ENCODE results near the gene PDE4B. TPM values are rescaled to one million over a fixed set of nuclear protein-coding genes. Genes with fewer than 3 reads are reported as not detected.

Gene PDE4B
- total and polyA plus RNA-seq, 9 of the 15 experiments (the other 6 are each of a cell fraction or from before 2014, with no cell fraction given), result 0.09 TPM; not detected in 8

GRCh38 chr1:65896721-65897120, 104.0 kb downstream of the PDE4B start:
- ChIA-PET CTCF (ENCODE audit: low intra/inter-chr PET ratio) (no interaction called here), POLR2A (no interaction called here)
- in situ Hi-C loops (cut with MboI), result no loop called here
- H3K9ac ChIP-seq (ENCODE audit: insufficient read depth in 1 of 2, low read depth in 2 of 2, low read length in 2 of 2), result no peak overlapping the region
- WGBS (ENCODE audit: insufficient coverage, low coverage, missing lambda C conversion rate), result 4% methylated on average over 1 of the region's 1 CpG
- no peaks in the 10 kb centered on the region for H3K79me2 ChIP-seq (ENCODE audit: control insufficient read depth, insufficient read depth, low read length)
- TF ChIP-seq CREM (IDR thresholded peaks at IDR 0.05; ENCODE audit: low read depth), result no peak
- TF ChIP-seq, protein P1, sequence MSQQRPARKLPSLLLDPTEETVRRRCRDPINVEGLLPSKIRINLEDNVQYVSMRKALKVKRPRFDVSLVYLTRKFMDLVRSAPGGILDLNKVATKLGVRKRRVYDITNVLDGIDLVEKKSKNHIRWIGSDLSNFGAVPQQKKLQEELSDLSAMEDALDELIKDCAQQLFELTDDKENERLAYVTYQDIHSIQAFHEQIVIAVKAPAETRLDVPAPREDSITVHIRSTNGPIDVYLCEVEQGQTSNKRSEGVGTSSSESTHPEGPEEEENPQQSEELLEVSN (IDR thresholded peaks at IDR 0.05; ENCODE audit: borderline replicate concordance in 1 of 2, extremely low read depth in 1 of 2, insufficient read depth in 1 of 2, insufficient read length in 1 of 2, low read depth in 1 of 2, low read length in 1 of 2, poor library complexity in 1 of 2, severe bottlenecking in 1 of 2), result no peak
- no peak for TF ChIP-seq ZNF280B (CRISPR knock-in tag; IDR thresholded peaks at IDR 0.05)
- TF ChIP-seq EP300 (IDR thresholded peaks at IDR 0.05; ENCODE audit: low read length), result no peak
- TF ChIP-seq ZNF717 (CRISPR knock-in tag; IDR thresholded peaks at IDR 0.05), result no peak
- TF ChIP-seq, protein P2, sequence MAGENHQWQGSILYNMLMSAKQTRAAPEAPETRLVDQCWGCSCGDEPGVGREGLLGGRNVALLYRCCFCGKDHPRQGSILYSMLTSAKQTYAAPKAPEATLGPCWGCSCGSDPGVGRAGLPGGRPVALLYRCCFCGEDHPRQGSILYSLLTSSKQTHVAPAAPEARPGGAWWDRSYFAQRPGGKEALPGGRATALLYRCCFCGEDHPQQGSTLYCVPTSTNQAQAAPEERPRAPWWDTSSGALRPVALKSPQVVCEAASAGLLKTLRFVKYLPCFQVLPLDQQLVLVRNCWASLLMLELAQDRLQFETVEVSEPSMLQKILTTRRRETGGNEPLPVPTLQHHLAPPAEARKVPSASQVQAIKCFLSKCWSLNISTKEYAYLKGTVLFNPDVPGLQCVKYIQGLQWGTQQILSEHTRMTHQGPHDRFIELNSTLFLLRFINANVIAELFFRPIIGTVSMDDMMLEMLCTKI (IDR thresholded peaks at IDR 0.05; ENCODE audit: partially characterized antibody), result no peak
- TF ChIP-seq FOXP1 (CRISPR knock-in tag; IDR thresholded peaks at IDR 0.05), result no peak
- no peak for TF ChIP-seq MEF2D (tag; conservative IDR thresholded peaks at IDR 0.05; ENCODE audit: low read depth)
- TF ChIP-seq ZNF707 (CRISPR knock-in tag; conservative IDR thresholded peaks at IDR 0.05), result no peak
- TF ChIP-seq TAF9B (IDR thresholded peaks at IDR 0.05; ENCODE audit: partially characterized antibody), result no peak
- ATAC-seq (no peak), DNase-seq (ENCODE audit: extremely low read depth in 1 of 4, low spot score in 3 of 4) (no peak), FAIRE-seq (no peak)
- H3K36me3 ChIP-seq (ENCODE audit: control insufficient read depth, insufficient read depth, low read length), result no peaks in the 10 kb centered on the region
- no TSS peak for BruUV-seq (replicated peaks)
- H3K27ac ChIP-seq (ENCODE audit: extremely low read depth, low read depth, low read length), result no peak overlapping the region
- no peak overlapping the region for H3K4me2 ChIP-seq (ENCODE audit: insufficient read depth, low read length)
- no peak overlapping the region for H3K4me3 ChIP-seq
- intact Hi-C loops (cut with micrococcal nuclease), result no loop called here
- H3K4me1 ChIP-seq (replicated peaks in 1 of 2; ENCODE audit: control insufficient read depth in 2 of 2, insufficient read depth in 2 of 2, low read length in 2 of 2), result no peaks in the 10 kb centered on the region
- no peaks in the 10 kb centered on the region for H3K27me3 ChIP-seq (ENCODE audit: control insufficient read depth in 2 of 2, insufficient read depth in 2 of 2, low read length in 2 of 2)
- H3K9me3 ChIP-seq (replicated peaks; ENCODE audit: control insufficient read depth, insufficient read depth, low read depth, low read length), result no peaks in the 10 kb centered on the region
- no peaks in the 10 kb centered on the region for H3K9me1 ChIP-seq (ENCODE audit: control insufficient read depth, insufficient read depth, low read length)
- H2AFZ ChIP-seq (ENCODE audit: low read depth, low read length), result no peak overlapping the region
- H4K20me1 ChIP-seq (replicated peaks; ENCODE audit: control insufficient read depth, insufficient read depth, low read length), result no peaks in the 10 kb centered on the region
